Stomach (tissue), 4 donors: ENCODE results near the gene FGFR2.

Experiments used
- POLR2AphosphoS5 ChIP-seq, 3 donors: sonication (generic); formaldehyde crosslinking; IDR thresholded peaks; one replicate each; pipeline ENCODE4 v1.6.1; 2016; ENCODE audit warnings: antibody characterized with exemption in 3 of 3
- TF ChIP-seq, protein P1 (sequence below), 7 experiments: fragments of 450-650 bp in 4 of 7; fragments of 200-600 bp in 3 of 7; sonication (generic) in 3 of 7; IDR thresholded peaks; one replicate each; pipeline ENCODE4 v1.5.1; 2016 to 2019; ENCODE audit warnings: antibody characterized with exemption in 7 of 7, control low read depth in 2 of 7, mild to moderate bottlenecking in 1 of 7

DNA sequence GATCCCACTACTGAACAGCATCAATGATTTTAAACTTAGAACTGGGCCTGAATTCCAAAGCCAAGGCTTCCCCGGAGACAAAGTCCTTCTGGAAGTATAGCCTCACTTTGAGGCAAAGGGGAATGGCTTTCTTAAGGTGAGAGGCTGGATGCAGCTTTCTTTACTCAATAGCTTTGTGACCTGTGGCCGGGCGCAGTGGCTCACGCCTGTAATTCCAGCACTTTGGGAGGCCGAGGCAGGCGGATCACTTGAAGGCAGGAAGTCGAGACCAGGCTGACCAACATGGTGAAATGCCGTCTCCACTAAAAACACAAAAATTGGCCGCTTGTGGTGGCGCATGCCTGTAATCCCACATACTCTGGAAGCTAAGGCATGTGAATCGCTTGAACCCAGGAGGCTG, 3.2 kb upstream of the FGFR2 start:
- TF ChIP-seq, protein P1, sequence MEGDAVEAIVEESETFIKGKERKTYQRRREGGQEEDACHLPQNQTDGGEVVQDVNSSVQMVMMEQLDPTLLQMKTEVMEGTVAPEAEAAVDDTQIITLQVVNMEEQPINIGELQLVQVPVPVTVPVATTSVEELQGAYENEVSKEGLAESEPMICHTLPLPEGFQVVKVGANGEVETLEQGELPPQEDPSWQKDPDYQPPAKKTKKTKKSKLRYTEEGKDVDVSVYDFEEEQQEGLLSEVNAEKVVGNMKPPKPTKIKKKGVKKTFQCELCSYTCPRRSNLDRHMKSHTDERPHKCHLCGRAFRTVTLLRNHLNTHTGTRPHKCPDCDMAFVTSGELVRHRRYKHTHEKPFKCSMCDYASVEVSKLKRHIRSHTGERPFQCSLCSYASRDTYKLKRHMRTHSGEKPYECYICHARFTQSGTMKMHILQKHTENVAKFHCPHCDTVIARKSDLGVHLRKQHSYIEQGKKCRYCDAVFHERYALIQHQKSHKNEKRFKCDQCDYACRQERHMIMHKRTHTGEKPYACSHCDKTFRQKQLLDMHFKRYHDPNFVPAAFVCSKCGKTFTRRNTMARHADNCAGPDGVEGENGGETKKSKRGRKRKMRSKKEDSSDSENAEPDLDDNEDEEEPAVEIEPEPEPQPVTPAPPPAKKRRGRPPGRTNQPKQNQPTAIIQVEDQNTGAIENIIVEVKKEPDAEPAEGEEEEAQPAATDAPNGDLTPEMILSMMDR (IDR thresholded peaks at IDR 0.05): no peak
- no peak for TF ChIP-seq POLR2AphosphoS5 (IDR thresholded peaks at IDR 0.05)
